Activated CD8-positive, alpha-beta T cell treated with anti-CD3 and anti-CD28 coated beads for 36 hours (primary cell): ENCODE data around the gene SORT1. TPM values are rescaled to one million over a fixed set of nuclear protein-coding genes. Genes with fewer than 3 reads are reported as not detected.

Experiments
- ATAC-seq: fragments of 200-7000 bp; cut with Tn5 transposase; one replicate; pipeline ENCODE4 v1.10.0; 2021; ENCODE audit warnings: mild to moderate bottlenecking, moderate library complexity
- CTCF ChIA-PET: fragments of 350-600 bp; sonication (Branson Sonifier 250); formaldehyde crosslinking; loops from one replicate; lab custom pipeline; 2021; ENCODE audit warnings: antibody characterized with exemption; lab: Charles Lee
- POLR2A ChIA-PET: fragments of 350-600 bp; sonication (Branson Sonifier 250); formaldehyde crosslinking; loops from one replicate; lab custom pipeline; 2021; ENCODE audit warnings: antibody characterized with exemption; lab: Charles Lee
- DNase-seq: peaks from one replicate; pipeline ENCODE4 v3.0.0-alpha.2; 2020
- H3K27ac Mint-ChIP-seq: one replicate; pipeline ENCODE4 v1.8.0; 2021; ENCODE audit warnings: mild to moderate bottlenecking, mixed read lengths
- H3K27me3 Mint-ChIP-seq: one replicate; pipeline ENCODE4 v1.8.0; 2021; ENCODE audit warnings: mixed read lengths
- H3K36me3 Mint-ChIP-seq: one replicate; pipeline ENCODE4 v1.8.0; 2021; ENCODE audit warnings: low read depth, mixed read lengths
- H3K4me1 Mint-ChIP-seq: one replicate; pipeline ENCODE4 v1.8.0; 2021; ENCODE audit warnings: low read depth, mixed read lengths
- H3K4me3 Mint-ChIP-seq: one replicate; pipeline ENCODE4 v1.8.0; 2021; ENCODE audit warnings: mild to moderate bottlenecking, moderate library complexity, mixed read lengths
- H3K9me3 Mint-ChIP-seq: one replicate; pipeline ENCODE4 v1.8.0; 2021; ENCODE audit warnings: mixed read lengths
- intact Hi-C: fragments of 100-400 bp; cut with micrococcal nuclease; formaldehyde crosslinking; loops from one replicate; pipeline ENCODE4 v1.10.0; 2022
- total RNA-seq, 2 experiments: library from RNA; stranded (reverse); gene quantifications; one replicate each; pipeline ENCODE4 v1.2.3, GENCODE V29; 2021
- TF ChIP-seq, protein P1 (sequence below): fragments of 200-600 bp; IDR thresholded peaks from one replicate; pipeline ENCODE4 v1.8.0; 2022; ENCODE audit warnings: antibody characterized with exemption, mild to moderate bottlenecking

The SORT1 gene
- total RNA-seq, 2 experiments from 2014 or later, result 2.5 to 3.2 TPM

DNA sequence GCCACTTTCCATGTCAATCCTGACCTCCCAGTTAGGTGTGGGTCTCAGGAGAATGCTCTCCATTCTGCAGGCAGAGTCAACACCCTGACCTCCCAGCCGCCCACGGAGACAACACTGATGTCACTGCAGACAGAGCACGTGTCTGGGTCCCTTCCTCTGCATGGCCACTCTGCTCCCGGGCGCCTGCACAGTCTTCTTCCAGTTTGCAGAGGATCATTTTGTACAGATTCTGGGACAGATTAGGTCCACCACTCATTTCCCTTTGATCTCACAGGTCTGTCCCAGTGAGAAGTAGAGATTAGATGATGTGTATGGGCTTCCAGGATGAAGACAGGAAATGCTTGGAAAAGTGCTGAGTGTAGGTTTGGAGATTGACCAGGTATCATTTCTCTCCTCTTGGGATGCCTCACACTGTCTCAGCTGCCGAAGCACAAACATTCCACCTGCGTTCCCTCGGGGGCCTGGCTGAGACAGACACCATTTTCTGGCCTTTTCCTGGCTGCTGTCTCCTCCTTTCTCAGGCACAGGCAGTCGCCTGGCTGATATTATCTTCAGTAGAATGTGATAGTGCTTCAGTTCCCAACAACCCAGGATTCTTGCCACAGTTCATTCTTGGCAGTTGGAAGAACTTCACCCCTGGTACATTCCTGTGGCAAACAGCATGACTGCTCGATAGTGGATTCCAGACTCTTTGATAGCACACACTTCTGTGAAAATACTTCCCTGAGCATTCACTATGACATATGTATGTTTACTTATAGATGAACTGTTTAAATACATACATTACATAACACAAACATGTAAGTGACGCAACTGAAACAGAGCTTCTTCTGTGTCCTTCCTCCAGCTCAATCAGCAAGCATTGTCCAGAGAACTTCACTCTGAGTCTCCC is 98.8 kb downstream of the SORT1 start:
- no peaks in the 10 kb centered on the region for H3K9me3 Mint-ChIP-seq
- DNase-seq (peak; percentile 53), ATAC-seq (peak; percentile 47)
- H3K36me3 Mint-ChIP-seq, result no peaks in the 10 kb centered on the region
- TF ChIP-seq, protein P1, sequence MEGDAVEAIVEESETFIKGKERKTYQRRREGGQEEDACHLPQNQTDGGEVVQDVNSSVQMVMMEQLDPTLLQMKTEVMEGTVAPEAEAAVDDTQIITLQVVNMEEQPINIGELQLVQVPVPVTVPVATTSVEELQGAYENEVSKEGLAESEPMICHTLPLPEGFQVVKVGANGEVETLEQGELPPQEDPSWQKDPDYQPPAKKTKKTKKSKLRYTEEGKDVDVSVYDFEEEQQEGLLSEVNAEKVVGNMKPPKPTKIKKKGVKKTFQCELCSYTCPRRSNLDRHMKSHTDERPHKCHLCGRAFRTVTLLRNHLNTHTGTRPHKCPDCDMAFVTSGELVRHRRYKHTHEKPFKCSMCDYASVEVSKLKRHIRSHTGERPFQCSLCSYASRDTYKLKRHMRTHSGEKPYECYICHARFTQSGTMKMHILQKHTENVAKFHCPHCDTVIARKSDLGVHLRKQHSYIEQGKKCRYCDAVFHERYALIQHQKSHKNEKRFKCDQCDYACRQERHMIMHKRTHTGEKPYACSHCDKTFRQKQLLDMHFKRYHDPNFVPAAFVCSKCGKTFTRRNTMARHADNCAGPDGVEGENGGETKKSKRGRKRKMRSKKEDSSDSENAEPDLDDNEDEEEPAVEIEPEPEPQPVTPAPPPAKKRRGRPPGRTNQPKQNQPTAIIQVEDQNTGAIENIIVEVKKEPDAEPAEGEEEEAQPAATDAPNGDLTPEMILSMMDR, result no peak
- CTCF ChIA-PET, result interaction anchor here (1.0 kb wide), 1 partner anchor 22 kb away, joined by 3 read pairs; no protein-coding TSS in a partner anchor
- H3K4me1 Mint-ChIP-seq, result peaks cover 3% of the 10 kb centered on the region
- POLR2A ChIA-PET, result no interaction called here
- H3K4me3 Mint-ChIP-seq, result no peak overlapping the region
- H3K27me3 Mint-ChIP-seq, result peaks cover 10% of the 10 kb centered on the region
- intact Hi-C loops, result no loop called here
- no peak overlapping the region for H3K27ac Mint-ChIP-seq

DNA sequence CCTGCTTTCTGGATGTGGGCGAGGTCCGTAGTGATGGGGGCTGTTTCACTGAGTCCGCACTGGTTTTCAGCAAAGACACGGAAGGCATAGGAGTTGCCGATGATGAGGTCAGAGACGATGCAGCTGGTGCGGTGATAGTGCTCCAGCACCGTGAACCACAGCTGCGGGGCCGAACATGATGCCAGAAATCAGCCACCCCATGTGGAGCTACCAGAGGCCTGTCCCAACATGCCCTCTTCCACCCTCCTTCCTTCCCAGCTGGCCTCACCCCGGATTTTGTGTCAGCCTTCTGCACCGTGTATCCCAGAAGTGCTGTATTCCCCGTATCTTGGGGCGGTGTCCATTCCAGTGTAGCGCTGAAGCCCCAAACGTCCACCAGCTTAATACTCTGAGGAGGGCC is 100.9 kb downstream of the SORT1 start:
- Mint-ChIP-seq H3K4me3 (no peak overlapping the region), H3K4me1 (peaks cover 3% of the 10 kb centered on the region), H3K27me3 (peaks cover 10% of the 10 kb centered on the region), H3K27ac (no peak overlapping the region), H3K36me3 (no peaks in the 10 kb centered on the region), H3K9me3 (no peaks in the 10 kb centered on the region)
- ChIA-PET POLR2A (no interaction called here), CTCF (interaction anchor here (1.3 to 1.9 kb wide), 3 partner anchors 9 to 235 kb away, joined by 3 to 6 read pairs (median 3); no protein-coding TSS in a partner anchor)
- intact Hi-C loops, result no loop called here
- TF ChIP-seq, protein P1, result no peak
- ATAC-seq (no peak), DNase-seq (no peak)

DNA sequence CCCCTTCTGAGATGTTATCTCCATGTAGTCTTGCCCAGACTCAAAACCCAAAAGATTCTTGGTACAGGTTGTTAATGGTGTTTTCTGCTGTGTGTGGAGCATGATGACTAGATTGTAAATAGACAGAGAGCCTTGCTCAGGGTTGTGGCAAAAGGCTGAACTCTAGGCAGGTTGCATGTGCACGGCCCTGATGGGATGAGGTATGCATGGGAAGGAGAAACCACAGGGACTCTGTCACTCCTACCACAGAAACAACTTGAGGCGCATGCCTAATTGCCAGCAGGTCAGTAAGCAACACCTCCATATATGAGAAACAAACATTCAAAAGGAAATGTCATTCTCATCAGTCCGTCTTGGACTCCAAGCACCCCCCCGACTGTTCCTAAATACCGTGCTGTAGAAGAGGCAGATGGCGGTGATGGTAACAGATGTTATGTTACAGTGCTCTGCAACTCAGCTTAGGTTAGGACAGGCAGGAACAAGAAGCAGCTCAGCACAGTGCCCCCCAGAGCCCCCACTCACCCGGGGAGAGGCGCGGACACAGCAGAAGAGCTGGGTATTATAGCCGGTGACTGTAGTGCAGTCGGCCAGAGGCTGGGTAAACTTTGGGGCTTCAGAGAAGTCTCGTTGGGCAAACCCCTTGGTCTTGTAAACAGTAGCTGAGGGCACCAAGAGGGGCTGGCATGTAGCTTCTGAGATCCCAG is 101.9 kb downstream of the SORT1 start:
- H3K4me3 Mint-ChIP-seq, result no peak overlapping the region
- intact Hi-C loops, result no loop called here
- H3K36me3 Mint-ChIP-seq, result no peaks in the 10 kb centered on the region
- TF ChIP-seq, protein P1, result no peak
- DNase-seq (no peak), ATAC-seq (no peak)
- ChIA-PET CTCF (interaction anchor here (1.3 to 1.9 kb wide), 3 partner anchors 8 to 236 kb away, joined by 3 to 6 read pairs (median 3); no protein-coding TSS in a partner anchor), POLR2A (no interaction called here)
- H3K9me3 Mint-ChIP-seq, result no peaks in the 10 kb centered on the region
- H3K27me3 Mint-ChIP-seq, result peaks cover 10% of the 10 kb centered on the region
- no peak overlapping the region for H3K27ac Mint-ChIP-seq
- peaks cover 3% of the 10 kb centered on the region for H3K4me1 Mint-ChIP-seq

DNA sequence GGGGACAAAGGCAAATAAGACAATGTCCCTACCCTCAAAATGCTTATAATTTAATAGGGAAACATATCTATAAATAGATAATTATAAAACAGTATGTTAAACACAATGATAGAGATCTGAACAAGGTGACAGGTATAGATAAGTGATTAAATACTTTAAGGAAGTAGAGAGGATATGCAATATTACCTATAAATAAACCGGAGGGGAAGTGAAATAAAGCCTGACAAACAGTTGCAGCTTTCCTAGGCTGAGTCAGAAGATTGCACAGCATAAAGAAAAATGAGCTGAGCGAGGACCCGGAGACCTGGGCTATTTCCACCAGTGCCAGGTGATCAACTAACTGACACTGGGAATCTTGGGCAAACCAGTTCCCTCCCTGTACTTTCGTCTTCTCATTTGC is 103.2 kb downstream of the SORT1 start:
- peaks cover 3% of the 10 kb centered on the region for H3K4me1 Mint-ChIP-seq
- peaks cover 6% of the 10 kb centered on the region for H3K27me3 Mint-ChIP-seq
- TF ChIP-seq, protein P1, result no peak
- CTCF ChIA-PET, result no interaction called here
- H3K27ac Mint-ChIP-seq, result no peak overlapping the region
- no peak for DNase-seq
- POLR2A ChIA-PET, result no interaction called here
- H3K9me3 Mint-ChIP-seq, result no peaks in the 10 kb centered on the region
- H3K4me3 Mint-ChIP-seq, result no peak overlapping the region
- intact Hi-C loops, result no loop called here
- ATAC-seq, result no peak
- H3K36me3 Mint-ChIP-seq, result no peaks in the 10 kb centered on the region
